ENCODE data around the gene MRPL54. TPM values are rescaled to one million over a fixed set of nuclear protein-coding genes. Genes with fewer than 3 reads are reported as not detected.

The MRPL54 gene
- total RNA-seq, 1 experiment from 2014 or later: 85.7 TPM

DNA sequence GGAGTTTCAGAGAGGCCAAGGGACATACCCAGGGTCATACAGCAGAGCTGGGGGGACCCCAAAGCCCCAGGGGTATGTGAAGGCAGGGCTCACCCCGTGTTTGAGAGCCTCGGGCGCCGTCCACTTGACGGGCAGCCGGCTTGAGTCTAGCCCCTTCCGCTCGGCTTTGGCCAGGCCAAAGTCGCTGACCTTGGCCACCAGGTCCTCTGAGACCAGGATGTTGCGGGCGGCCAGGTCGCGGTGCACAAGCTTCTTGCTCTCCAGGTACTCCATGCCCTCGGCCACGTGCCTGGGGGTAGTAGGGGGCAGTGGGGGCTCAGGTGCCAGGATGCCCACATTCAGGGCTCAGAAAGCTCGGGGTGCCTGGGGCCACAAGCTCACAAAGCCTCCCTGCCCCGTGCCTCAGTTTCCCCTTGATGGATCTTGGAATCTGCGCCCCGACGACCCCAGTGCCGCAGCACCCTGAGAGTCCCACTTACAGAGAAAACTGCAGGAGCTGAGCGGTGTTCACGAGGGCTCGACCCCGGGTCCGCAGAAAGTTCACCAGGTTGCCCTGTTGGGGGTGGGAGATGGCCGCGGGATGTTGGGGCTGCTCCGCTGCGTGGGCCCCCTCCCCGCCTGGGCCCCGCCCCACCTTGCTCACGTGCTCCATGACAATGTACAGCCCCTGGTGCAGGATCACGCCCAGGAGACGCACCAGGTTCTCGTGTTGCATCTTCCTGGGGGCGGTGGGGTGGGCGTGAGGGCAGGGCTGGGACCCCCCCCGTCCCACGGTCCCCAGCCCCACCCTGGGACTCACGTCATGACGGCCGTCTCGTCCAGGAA lies 16.6 kb downstream of the MRPL54 start:
- ChIA-PET POLR2A (interaction anchor here (0.5 kb wide), 2 partner anchors 50 to 101 kb away, joined by 3 to 4 read pairs; partner anchors contain the start of gene ATCAY), CTCF (no interaction called here)
- Mint-ChIP-seq H3K4me3 (ENCODE audit: unreplicated experiment) (no peak overlapping the region), H3K27ac (ENCODE audit: low read depth, unreplicated experiment) (no peak overlapping the region), H3K36me3 (ENCODE audit: insufficient read depth, unreplicated experiment) (no peaks in the 10 kb centered on the region), H3K27me3 (ENCODE audit: insufficient read depth, unreplicated experiment) (peaks cover 1% of the 10 kb centered on the region), H3K4me1 (ENCODE audit: insufficient read depth, unreplicated experiment) (no peaks in the 10 kb centered on the region), H3K9me3 (ENCODE audit: unreplicated experiment) (peaks cover 25% of the 10 kb centered on the region)
- no TSS peak for BruUV-seq (replicated peaks)
- intact Hi-C loops (cut with micrococcal nuclease): no loop called here
- TF ChIP-seq, protein P1, sequence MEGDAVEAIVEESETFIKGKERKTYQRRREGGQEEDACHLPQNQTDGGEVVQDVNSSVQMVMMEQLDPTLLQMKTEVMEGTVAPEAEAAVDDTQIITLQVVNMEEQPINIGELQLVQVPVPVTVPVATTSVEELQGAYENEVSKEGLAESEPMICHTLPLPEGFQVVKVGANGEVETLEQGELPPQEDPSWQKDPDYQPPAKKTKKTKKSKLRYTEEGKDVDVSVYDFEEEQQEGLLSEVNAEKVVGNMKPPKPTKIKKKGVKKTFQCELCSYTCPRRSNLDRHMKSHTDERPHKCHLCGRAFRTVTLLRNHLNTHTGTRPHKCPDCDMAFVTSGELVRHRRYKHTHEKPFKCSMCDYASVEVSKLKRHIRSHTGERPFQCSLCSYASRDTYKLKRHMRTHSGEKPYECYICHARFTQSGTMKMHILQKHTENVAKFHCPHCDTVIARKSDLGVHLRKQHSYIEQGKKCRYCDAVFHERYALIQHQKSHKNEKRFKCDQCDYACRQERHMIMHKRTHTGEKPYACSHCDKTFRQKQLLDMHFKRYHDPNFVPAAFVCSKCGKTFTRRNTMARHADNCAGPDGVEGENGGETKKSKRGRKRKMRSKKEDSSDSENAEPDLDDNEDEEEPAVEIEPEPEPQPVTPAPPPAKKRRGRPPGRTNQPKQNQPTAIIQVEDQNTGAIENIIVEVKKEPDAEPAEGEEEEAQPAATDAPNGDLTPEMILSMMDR (IDR thresholded peaks at IDR 0.05; ENCODE audit: unreplicated experiment): no peak
- no peak for DNase-seq (ENCODE audit: unreplicated experiment)

DNA sequence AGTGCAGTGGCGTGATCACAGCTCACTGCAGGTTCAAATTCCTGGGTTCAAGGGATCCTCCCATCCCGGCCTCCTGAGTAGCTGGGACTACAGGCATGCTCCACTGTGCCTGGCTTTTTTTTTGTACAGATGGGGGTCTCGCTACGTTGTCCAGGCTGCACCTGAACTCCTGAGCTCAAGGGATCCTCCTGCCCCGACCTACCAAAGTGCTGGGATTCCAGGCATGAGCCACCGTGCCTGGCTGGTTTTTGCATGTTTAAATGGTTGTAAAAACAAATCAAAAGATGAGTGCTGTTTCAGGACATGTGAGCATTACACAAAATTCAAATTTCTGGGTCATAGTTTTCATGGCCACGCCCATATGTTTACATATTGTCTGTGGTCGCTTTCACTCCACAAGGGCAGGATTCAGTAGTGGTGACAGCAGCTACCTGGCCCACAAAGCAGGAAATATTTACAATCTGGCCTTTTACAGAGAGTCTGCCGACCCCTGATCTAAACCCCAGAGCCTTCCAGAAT lies 18.4 kb downstream of the MRPL54 start:
- BruUV-seq (replicated peaks): no TSS peak
- no peaks in the 10 kb centered on the region for H3K36me3 Mint-ChIP-seq (ENCODE audit: insufficient read depth, unreplicated experiment)
- DNase-seq (ENCODE audit: unreplicated experiment): no peak
- H3K9me3 Mint-ChIP-seq (ENCODE audit: unreplicated experiment): peaks cover 25% of the 10 kb centered on the region
- ChIA-PET CTCF (no interaction called here), POLR2A (no interaction called here)
- H3K4me3 Mint-ChIP-seq (ENCODE audit: unreplicated experiment): no peak overlapping the region
- no peaks in the 10 kb centered on the region for H3K4me1 Mint-ChIP-seq (ENCODE audit: insufficient read depth, unreplicated experiment)
- peaks cover 12% of the 10 kb centered on the region for H3K27me3 Mint-ChIP-seq (ENCODE audit: insufficient read depth, unreplicated experiment)
- intact Hi-C loops (cut with micrococcal nuclease): no loop called here
- TF ChIP-seq, protein P1 (IDR thresholded peaks at IDR 0.05; ENCODE audit: unreplicated experiment): no peak
- no peak overlapping the region for H3K27ac Mint-ChIP-seq (ENCODE audit: low read depth, unreplicated experiment)

DNA sequence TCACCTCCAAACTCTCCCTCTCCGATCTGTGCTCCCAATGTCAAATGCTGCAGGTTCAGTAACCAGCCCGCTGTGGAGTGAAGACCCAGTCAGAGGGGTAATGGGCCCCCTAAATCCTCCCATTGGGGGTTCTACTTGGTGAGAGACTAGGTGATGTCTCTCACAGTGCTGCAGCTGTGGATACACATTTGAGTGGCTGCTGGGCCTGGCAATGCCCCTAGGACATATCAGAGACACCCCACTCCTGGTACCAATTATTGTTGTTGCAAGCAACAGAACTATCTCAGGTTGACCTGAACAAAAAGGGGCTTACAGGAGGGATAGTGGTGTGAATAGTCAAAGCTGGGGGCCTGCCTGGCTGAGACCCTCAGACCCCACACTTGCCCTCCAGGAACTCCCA lies 19.1 kb downstream of the MRPL54 start:
- CTCF ChIA-PET: no interaction called here
- BruUV-seq (replicated peaks): no TSS peak

DNA sequence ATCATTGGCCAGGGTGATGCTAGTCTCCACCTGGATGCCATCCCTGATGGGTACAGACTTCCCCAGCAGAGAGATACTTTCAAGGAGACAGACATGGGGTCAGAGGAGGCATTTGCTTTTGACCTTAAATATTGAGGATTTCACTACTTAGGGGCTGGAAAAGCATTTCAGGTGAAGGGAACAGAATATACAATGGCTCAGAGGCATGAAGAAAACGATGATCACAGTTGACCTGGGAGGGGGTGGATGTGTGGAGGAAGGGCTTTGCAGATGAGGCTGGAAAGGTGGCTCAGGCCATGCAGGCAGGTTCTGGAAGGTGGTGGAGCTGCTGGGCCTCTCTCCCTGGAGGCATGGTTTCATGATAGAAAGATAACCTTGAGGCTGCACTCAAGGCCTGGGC lies 19.8 kb downstream of the MRPL54 start:
- no peak for DNase-seq (ENCODE audit: unreplicated experiment)
- Mint-ChIP-seq H3K36me3 (ENCODE audit: insufficient read depth, unreplicated experiment) (no peaks in the 10 kb centered on the region), H3K9me3 (ENCODE audit: unreplicated experiment) (peaks cover 16% of the 10 kb centered on the region), H3K4me1 (ENCODE audit: insufficient read depth, unreplicated experiment) (no peaks in the 10 kb centered on the region), H3K4me3 (ENCODE audit: unreplicated experiment) (no peak overlapping the region), H3K27me3 (ENCODE audit: insufficient read depth, unreplicated experiment) (peaks cover 12% of the 10 kb centered on the region), H3K27ac (ENCODE audit: low read depth, unreplicated experiment) (no peak overlapping the region)
- intact Hi-C loops (cut with micrococcal nuclease): no loop called here
- POLR2A ChIA-PET: no interaction called here
- no TSS peak for BruUV-seq (replicated peaks)
- CTCF ChIA-PET: no interaction called here
- TF ChIP-seq, protein P1 (IDR thresholded peaks at IDR 0.05; ENCODE audit: unreplicated experiment): no peak

More for the DNA sequence above, 19.1 kb downstream of the MRPL54 start:
- H3K27me3 Mint-ChIP-seq (ENCODE audit: insufficient read depth, unreplicated experiment): peaks cover 12% of the 10 kb centered on the region
- peaks cover 19% of the 10 kb centered on the region for H3K9me3 Mint-ChIP-seq (ENCODE audit: unreplicated experiment)
- POLR2A ChIA-PET: no interaction called here
- no peaks in the 10 kb centered on the region for H3K36me3 Mint-ChIP-seq (ENCODE audit: insufficient read depth, unreplicated experiment)
- no peak overlapping the region for H3K27ac Mint-ChIP-seq (ENCODE audit: low read depth, unreplicated experiment)
- intact Hi-C loops (cut with micrococcal nuclease): no loop called here
- DNase-seq (ENCODE audit: unreplicated experiment): no peak
- TF ChIP-seq, protein P1 (IDR thresholded peaks at IDR 0.05; ENCODE audit: unreplicated experiment): no peak
- no peaks in the 10 kb centered on the region for H3K4me1 Mint-ChIP-seq (ENCODE audit: insufficient read depth, unreplicated experiment)
- no peak overlapping the region for H3K4me3 Mint-ChIP-seq (ENCODE audit: unreplicated experiment)
